ENCODE measurements around the gene LRRC8C.

The LRRC8C gene

GRCh38 chr1:89708751-89709375 lies 75.9 kb downstream of the LRRC8C start:
- DNase-seq = no peak

GRCh38 chr1:89710498-89711139 lies 77.7 kb downstream of the LRRC8C start:
- DNase-seq = no peak

GRCh38 chr1:89711140-89711778 lies 78.3 kb downstream of the LRRC8C start:
- DNase-seq = no peak

DNA sequence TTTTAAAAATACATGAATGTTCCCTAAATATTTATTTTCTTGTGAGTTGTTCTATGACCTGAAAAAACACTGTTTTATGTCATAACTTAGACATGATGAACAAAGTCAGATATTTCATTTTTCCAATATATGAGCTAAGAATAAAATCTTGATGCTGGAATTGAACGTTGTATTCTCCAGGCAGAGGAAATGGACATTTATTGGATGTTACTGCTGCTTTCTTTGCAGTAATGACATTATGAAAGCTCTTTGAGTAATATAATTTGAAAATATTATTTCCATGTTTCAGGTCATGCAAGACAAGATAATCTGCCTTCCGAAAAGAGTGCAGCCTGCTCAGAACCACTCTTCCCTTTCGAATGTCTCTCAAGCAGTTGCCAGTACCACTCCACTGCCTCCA lies 79.5 kb downstream of the LRRC8C start:
- DNase-seq = no peak

DNA sequence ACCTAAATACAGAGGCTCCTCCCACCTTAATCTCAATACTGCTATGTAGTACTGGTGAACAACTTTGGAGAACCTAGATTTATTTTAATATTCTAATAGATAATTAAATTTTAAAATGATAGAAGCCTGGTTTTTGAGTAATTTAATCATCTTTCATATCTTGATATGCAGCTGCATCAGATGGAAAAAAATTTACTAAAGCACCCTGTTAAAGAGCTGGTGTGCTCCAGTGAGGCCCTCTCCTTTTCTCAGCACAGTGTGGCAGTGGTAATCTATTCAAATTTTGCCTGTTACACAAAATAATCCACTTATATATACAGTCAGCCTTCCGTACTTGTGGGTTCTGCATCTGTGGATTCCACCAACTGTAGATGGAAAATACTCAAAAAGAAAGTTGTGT lies 82.8 kb downstream of the LRRC8C start:
- no peak for DNase-seq

DNA sequence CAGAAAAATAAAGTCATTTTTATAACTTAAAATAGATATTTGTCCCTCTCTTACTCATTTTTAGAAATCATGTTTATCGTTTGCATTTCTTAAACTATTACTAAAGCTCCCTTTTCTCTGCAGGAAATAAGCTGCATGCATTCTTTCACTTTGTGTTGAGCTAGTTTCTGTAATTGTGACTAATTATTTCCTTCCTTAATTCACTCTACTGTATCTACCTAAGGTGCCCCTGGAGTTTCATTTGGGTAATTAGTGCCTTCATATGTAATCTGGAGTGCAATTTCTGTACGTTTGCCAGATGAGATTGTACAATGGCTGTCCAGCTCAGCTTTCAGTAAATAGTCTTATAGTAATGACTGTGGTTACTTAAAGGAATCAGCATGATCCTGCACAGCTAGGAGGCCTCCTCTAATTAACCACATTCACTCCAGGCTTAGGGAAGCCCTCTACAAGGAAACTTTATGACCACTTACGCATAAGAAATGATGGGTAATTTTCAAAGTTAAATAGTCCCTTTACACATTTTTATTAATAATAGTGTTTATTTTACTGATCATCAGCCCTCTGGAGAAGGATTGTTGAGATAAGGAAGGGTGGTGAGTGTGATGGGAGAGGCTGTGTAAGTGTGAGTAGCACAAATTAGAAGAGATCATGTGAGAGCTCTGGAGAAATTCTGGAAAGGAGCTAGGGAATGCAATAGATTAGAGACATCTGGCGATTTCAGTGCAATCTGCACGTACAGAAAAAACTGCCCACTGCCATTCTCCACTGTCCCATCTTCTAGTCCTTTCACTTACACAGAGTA lies 86.8 kb downstream of the LRRC8C start:
- no peak for DNase-seq

- no peak for DNase-seq
Observed at GRCh38 chr1:89720839-89721238, 87.9 kb downstream of the LRRC8C start.

- no peak for DNase-seq
Observed at GRCh38 chr1:89721351-89721750, 88.4 kb downstream of the LRRC8C start.

GRCh38 chr1:89723144-89723543 lies 90.2 kb downstream of the LRRC8C start:
- DNase-seq = no peak

DNA sequence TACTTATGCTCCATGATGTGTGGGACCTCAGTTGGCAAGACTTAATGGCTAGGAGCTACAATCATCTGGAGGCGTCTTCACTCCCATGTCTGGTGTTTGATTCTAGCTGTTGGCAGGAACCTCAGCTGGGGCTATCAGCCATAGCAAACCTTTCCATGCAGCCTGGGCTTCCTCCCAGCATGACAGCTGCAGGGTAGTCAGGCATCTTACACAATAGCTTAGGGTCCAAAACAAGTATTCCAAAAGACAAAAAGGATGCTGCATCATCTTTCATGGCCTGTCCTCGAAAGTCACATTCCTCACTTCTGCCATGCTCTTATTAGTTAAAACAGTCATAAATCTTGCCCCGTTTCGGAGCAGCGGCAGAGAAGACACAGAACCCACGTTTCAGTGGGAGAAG lies 90.9 kb downstream of the LRRC8C start:
- DNase-seq = no peak

GRCh38 chr1:89724369-89725010 lies 91.6 kb downstream of the LRRC8C start:
- DNase-seq = no peak

DNA sequence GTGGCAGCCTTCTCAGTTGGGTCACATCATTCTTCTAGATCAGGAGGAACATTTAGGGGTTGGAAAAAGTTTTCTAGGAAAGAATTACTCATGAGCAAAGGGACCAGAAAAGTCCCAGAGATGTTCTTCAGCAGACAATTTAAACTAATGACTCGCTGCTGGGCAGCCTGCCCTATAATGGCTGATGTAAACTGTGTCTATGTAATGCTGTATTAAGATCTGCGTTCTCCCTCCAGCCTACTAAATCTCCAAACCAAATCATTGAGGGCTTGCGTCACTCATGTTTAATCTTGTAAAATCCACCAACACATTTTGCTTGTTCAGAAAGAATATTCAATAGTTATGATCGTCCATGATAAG lies 92.1 kb downstream of the LRRC8C start:
- DNase-seq = no peak

GRCh38 chr1:89725631-89726030 lies 92.7 kb downstream of the LRRC8C start:
- no peak for DNase-seq

DNA sequence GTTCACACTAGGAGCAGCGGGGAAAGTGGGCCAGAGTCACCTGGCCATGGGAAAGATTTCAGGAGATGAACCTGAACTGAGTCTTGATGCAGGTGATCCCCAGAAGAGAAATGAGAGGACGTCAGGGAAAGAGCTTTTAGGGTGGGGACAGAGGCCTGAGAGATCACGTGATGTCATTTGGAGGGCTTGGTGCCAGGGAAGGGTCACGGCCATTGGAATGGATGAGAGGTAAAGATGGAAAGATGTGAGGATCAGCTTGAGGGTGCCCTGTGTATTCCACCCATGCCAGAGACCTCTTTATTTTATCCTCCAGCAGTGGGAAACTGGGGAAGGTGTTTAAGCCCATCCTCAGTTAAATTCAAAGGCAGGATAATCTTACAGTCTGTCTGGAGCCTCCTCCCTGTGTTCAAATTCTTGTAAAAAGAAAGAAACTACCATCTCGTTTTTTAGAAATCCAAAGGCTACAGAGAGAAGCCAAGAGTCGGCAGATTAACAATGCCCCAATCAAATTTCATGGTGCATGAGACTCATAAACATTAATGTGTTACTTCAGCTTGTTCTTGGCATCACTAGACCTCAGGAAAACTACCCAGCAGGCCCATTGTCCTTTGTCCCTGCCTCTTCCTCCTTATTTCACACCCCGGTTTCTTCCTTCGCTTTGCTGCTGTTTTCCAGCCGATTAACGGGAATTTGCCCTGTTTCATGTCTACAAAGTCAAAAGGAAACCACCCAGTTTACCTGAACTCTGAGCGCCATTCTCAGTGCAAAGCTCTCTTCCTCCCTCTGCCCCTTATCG lies 94.8 kb downstream of the LRRC8C start:
- DNase-seq = no peak

DNA sequence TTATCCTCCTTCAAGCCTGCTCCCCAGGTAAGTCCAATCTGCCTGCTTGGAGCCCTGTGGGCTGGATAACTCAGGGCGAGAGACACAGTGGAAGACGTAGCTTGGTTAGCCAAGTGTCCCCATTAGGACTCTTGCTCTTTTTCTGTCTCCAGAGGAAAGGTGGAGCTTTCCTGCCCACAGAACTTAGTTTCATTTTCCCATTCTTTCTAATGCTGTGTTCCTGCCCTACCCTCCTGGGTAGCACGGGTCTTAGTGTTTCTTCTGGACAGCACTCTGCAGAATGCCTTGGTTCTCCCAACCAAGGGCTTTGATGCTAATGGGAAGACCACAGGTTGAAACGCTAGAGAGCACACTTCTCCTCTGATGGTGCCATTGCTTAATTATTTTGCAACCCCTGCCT lies 95.5 kb downstream of the LRRC8C start:
- no peak for DNase-seq

DNA sequence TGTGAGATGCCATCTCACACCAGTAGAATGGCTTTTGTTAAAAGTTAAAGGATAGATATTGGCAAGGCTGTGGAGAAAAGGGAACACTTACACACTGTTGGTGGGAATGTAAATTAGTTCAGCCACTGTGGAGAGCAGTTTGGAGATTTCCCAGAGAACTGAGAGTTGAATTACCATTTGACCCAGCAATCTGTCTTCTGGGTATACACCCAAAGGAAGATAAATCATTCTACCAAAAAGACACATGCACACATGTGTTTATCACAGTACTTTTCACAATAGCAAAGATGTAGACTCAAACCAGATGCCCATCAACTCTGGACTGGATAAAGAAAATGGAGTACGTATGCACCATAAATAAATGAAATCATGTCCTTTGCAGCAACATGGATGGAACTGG lies 99.3 kb downstream of the LRRC8C start:
- DNase-seq = no peak

- no peak for DNase-seq
Observed at GRCh38 chr1:89732643-89733222, 99.8 kb downstream of the LRRC8C start.

DNA sequence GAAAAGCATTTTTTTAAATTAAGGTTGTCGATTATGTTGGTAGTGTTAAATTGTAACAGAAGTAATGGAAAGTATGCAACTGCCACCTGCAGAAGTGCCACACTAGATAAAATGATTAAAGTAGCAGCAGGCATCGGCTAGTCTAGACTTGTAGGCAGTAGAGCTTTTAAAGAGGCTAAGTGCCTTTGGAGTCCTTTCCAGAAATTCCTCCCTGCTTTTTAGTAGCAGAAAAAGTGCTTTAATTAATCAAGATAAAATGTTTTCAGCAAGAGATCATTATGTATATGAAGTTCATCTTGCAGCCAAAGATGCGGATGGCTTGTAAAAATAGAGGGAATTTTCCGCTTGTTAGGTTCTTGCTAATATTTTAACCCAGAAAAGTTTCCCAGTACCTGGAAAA lies 100.8 kb downstream of the LRRC8C start:
- DNase-seq = no peak

DNA sequence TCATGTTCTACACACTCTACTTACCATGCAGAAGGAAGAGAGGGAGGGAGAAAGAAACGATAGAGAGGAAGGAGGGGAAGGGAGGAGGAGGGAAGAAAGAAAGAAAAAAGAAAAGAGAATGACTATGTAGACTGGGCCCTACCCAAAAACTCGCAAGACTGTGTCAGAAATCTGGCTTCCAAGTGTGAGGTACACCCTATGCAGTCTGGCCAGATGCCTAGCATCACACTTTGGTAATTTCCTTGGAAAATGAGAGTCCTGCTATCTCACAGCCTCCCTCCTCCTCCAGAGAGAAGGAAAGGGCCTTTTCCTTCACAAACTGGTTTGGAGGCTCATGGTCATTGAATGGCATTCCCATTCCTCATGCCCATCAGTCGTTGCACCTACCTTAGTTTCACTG lies 101.5 kb downstream of the LRRC8C start:
- DNase-seq = no peak

- DNase-seq = no peak
Observed at GRCh38 chr1:89735479-89735878, 102.6 kb downstream of the LRRC8C start.

- DNase-seq = no peak
Observed at GRCh38 chr1:89736937-89737733, 104.2 kb downstream of the LRRC8C start.
